Nucleus accumbens (tissue), 56 donors: ENCODE data around the gene ADD3.
"Not testable (repeated sequence)": the region's sequence is repeated elsewhere in the genome, so short reads cannot be mapped to it uniquely, and the experiment has no call there.

ENCODE experiments used
- DNase-seq, 56 donors: peaks; one replicate each; lab custom pipeline; 2025; lab: John Stamatoyannopoulos, UW

The ADD3 gene

GRCh38 chr10:110029450-110029849, 21.7 kb downstream of the ADD3 start:
- DNase-seq: no peak

- DNase-seq: peak in 27 of 56 donors; percentile 5 to 62 (median 19)
Measured at GRCh38 chr10:110032801-110033700, 25.3 kb downstream of the ADD3 start.

- no peak for DNase-seq
Measured at GRCh38 chr10:110033701-110034235, 26.0 kb downstream of the ADD3 start.

- no peak for DNase-seq
Measured at GRCh38 chr10:110034596-110034995, 26.8 kb downstream of the ADD3 start.

- DNase-seq: no peak
Measured at GRCh38 chr10:110035070-110035921, 27.5 kb downstream of the ADD3 start.

GRCh38 chr10:110036640-110037039, 28.9 kb downstream of the ADD3 start:
- DNase-seq: no peak

GRCh38 chr10:110039254-110039653, 31.5 kb downstream of the ADD3 start:
- no peak for DNase-seq

GRCh38 chr10:110040108-110040507, 32.3 kb downstream of the ADD3 start:
- no peak for DNase-seq

GRCh38 chr10:110040767-110041478, 33.1 kb downstream of the ADD3 start:
- no peak for DNase-seq

GRCh38 chr10:110041479-110041829, 33.7 kb downstream of the ADD3 start:
- DNase-seq: no peak

GRCh38 chr10:110042181-110042580, 34.4 kb downstream of the ADD3 start:
- no peak for DNase-seq

- no peak for DNase-seq
Measured at GRCh38 chr10:110042891-110043290, 35.1 kb downstream of the ADD3 start.

GRCh38 chr10:110044681-110045080, 36.9 kb downstream of the ADD3 start:
- DNase-seq: no peak

GRCh38 chr10:110045772-110046171, 38.0 kb downstream of the ADD3 start:
- DNase-seq: no peak

GRCh38 chr10:110048145-110048544, 40.4 kb downstream of the ADD3 start:
- not testable (repeated sequence) for DNase-seq

GRCh38 chr10:110048781-110049180, 41.0 kb downstream of the ADD3 start:
- DNase-seq: no peak

- DNase-seq: not testable (repeated sequence)
Measured at GRCh38 chr10:110049889-110050591, 42.3 kb downstream of the ADD3 start.

GRCh38 chr10:110051487-110051886, 43.7 kb downstream of the ADD3 start:
- DNase-seq: no peak

GRCh38 chr10:110052916-110053315, 45.1 kb downstream of the ADD3 start:
- no peak for DNase-seq

- DNase-seq: no peak
Measured at GRCh38 chr10:110056822-110057221, 49.0 kb downstream of the ADD3 start.
